ENCODE measurements around the gene DNAJC21. TPM values are rescaled to one million over a fixed set of nuclear protein-coding genes. Genes with fewer than 3 reads are reported as not detected.

Gene DNAJC21
- total RNA-seq, 2 donors from 2014 or later, result 45.8 to 50.7 TPM

- DNase-seq (ENCODE audit: low spot score) (no peak), ATAC-seq (no peak)
- Mint-ChIP-seq H3K27ac (no peak overlapping the region), H3K27me3 (peaks cover 27 to 41% of the 10 kb centered on the region in 2 donors), H3K9me3 (no peaks in the 10 kb centered on the region), H3K4me1 (ENCODE audit: low read depth in 2 of 2) (no peaks in the 10 kb centered on the region), H3K36me3 (no peaks in the 10 kb centered on the region), H3K4me3 (no peak overlapping the region)
These were observed 75.4 kb downstream of the DNAJC21 start for GRCh38 chr5:35004771-35005170.

Other genes starting within 250 kb of the DNAJC21 start
- gene TTC23L, start 90.4 kb upstream of the DNAJC21 start, total RNA-seq, result not detected
- 10 to 100 TPM; 24.3 to 38.3 TPM for gene RAD1, start 14.1 kb upstream of the DNAJC21 start, total RNA-seq
- gene BRIX1, start 13.8 kb upstream of the DNAJC21 start, total RNA-seq, result 10 to 100 TPM; 48.8 to 73.7 TPM
- gene AGXT2, start 118.4 kb downstream of the DNAJC21 start, total RNA-seq, result not detected